Measurements from ENCODE around the gene COX7A2L.

- TF ChIP-seq EZH2 (IDR thresholded peaks at IDR 0.05; ENCODE audit: borderline replicate concordance, insufficient read depth, low read depth, low read length, poor library complexity, severe bottlenecking): no peak
- TF ChIP-seq, protein P1, sequence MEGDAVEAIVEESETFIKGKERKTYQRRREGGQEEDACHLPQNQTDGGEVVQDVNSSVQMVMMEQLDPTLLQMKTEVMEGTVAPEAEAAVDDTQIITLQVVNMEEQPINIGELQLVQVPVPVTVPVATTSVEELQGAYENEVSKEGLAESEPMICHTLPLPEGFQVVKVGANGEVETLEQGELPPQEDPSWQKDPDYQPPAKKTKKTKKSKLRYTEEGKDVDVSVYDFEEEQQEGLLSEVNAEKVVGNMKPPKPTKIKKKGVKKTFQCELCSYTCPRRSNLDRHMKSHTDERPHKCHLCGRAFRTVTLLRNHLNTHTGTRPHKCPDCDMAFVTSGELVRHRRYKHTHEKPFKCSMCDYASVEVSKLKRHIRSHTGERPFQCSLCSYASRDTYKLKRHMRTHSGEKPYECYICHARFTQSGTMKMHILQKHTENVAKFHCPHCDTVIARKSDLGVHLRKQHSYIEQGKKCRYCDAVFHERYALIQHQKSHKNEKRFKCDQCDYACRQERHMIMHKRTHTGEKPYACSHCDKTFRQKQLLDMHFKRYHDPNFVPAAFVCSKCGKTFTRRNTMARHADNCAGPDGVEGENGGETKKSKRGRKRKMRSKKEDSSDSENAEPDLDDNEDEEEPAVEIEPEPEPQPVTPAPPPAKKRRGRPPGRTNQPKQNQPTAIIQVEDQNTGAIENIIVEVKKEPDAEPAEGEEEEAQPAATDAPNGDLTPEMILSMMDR (IDR thresholded peaks at IDR 0.05): no peak
Measured at GRCh38 chr2:42337846-42338566, 23.0 kb downstream of the COX7A2L start.
